Neural progenitor cell (in vitro differentiated cells): ENCODE results near the gene SLC12A7. TPM values are rescaled to one million over a fixed set of nuclear protein-coding genes. Genes with fewer than 3 reads are reported as not detected.

Source experiments
- DNase-seq: peaks from one replicate; pipeline ENCODE4 v3.0.0-alpha.2; 2016; ENCODE audit warnings: low spot score
- H2AFZ ChIP-seq: fragments of 200-600 bp; sonication (generic); replicated peaks from 2 replicates; pipeline ENCODE4 v1.6.1; 2016; ENCODE audit warnings: antibody characterized with exemption
- H3F3A ChIP-seq: fragments of 200-600 bp; sonication (generic); 2 replicates; pipeline ENCODE4 v1.6.1; 2016; ENCODE audit warnings: antibody characterized with exemption, low read depth
- H3K27ac ChIP-seq: fragments of 200-600 bp; sonication (generic); 2 replicates; pipeline ENCODE4 v1.5.1; 2016; ENCODE audit warnings: mild to moderate bottlenecking
- H3K27me3 ChIP-seq: fragments of 200-600 bp; sonication (generic); 2 replicates; pipeline ENCODE4 v1.6.1; 2016; ENCODE audit warnings: mild to moderate bottlenecking, moderate library complexity
- H3K36me3 ChIP-seq: fragments of 200-600 bp; sonication (generic); 2 replicates; pipeline ENCODE4 v1.5.1; 2016
- H3K4me1 ChIP-seq: fragments of 200-600 bp; sonication (generic); 2 replicates; pipeline ENCODE4 v1.6.1; 2016; ENCODE audit warnings: mixed run types
- H3K4me2 ChIP-seq: fragments of 200-600 bp; sonication (generic); 2 replicates; pipeline ENCODE4 v1.6.1; 2016
- H3K4me3 ChIP-seq: fragments of 200-600 bp; sonication (generic); 2 replicates; pipeline ENCODE4 v1.5.1; 2016
- H3K79me2 ChIP-seq: fragments of 200-600 bp; sonication (generic); 2 replicates; pipeline ENCODE4 v1.6.1; 2016; ENCODE audit warnings: low read depth
- H3K9ac ChIP-seq: fragments of 200-600 bp; sonication (generic); 2 replicates; pipeline ENCODE4 v1.6.1; 2016
- H3K9me3 ChIP-seq: fragments of 200-600 bp; sonication (generic); 2 replicates; pipeline ENCODE4 v1.5.1; 2016; ENCODE audit warnings: low read depth
- H4K20me1 ChIP-seq: fragments of 200-600 bp; sonication (generic); 2 replicates; pipeline ENCODE4 v1.6.1; 2016; ENCODE audit warnings: low read depth
- H3K27ac Mint-ChIP-seq: 3 replicates; pipeline ENCODE4 v1.8.0; 2021; ENCODE audit warnings: mixed read lengths
- H3K27me3 Mint-ChIP-seq: 2 replicates; pipeline ENCODE4 v1.8.0; 2022; ENCODE audit warnings: low read depth, mild to moderate bottlenecking, inconsistent platforms, moderate library complexity, mixed read lengths; ENCODE audit not compliant: insufficient read depth
- H3K36me3 Mint-ChIP-seq: 3 replicates; pipeline ENCODE4 v1.8.0; 2021; ENCODE audit warnings: mixed read lengths
- H3K4me1 Mint-ChIP-seq: 3 replicates; pipeline ENCODE4 v1.8.0; 2021; ENCODE audit warnings: mixed read lengths
- H3K4me3 Mint-ChIP-seq: 3 replicates; pipeline ENCODE4 v1.8.0; 2021; ENCODE audit warnings: mild to moderate bottlenecking, moderate library complexity, mixed read lengths
- H3K9me3 Mint-ChIP-seq: 3 replicates; pipeline ENCODE4 v1.8.0; 2020; ENCODE audit warnings: mixed read lengths
- CTCF ChIP-seq: fragments of 200-600 bp; sonication (generic); IDR thresholded peaks from 2 replicates; pipeline ENCODE4 v1.5.1; 2017; ENCODE audit warnings: antibody characterized with exemption, mild to moderate bottlenecking
- EZH2 ChIP-seq: fragments of 200-600 bp; sonication (generic); IDR thresholded peaks from 2 replicates; pipeline ENCODE4 v1.6.1; 2017; ENCODE audit warnings: antibody characterized with exemption, mild to moderate bottlenecking, moderate library complexity
- EZH2phosphoT487 ChIP-seq: fragments of 200-600 bp; sonication (generic); IDR thresholded peaks from 2 replicates; pipeline ENCODE4 v1.6.1; 2017; ENCODE audit warnings: antibody characterized with exemption
- total RNA-seq: library from RNA; depleted of rRNA; stranded (reverse); fragments of >200 nt; gene quantifications from 2 replicates; pipeline ENCODE4 v1.2.3, GENCODE V29; 2015; ENCODE audit warnings: low replicate concordance

The SLC12A7 gene
- total RNA-seq, 1 donor from 2014 or later = 7.5 TPM

DNA sequence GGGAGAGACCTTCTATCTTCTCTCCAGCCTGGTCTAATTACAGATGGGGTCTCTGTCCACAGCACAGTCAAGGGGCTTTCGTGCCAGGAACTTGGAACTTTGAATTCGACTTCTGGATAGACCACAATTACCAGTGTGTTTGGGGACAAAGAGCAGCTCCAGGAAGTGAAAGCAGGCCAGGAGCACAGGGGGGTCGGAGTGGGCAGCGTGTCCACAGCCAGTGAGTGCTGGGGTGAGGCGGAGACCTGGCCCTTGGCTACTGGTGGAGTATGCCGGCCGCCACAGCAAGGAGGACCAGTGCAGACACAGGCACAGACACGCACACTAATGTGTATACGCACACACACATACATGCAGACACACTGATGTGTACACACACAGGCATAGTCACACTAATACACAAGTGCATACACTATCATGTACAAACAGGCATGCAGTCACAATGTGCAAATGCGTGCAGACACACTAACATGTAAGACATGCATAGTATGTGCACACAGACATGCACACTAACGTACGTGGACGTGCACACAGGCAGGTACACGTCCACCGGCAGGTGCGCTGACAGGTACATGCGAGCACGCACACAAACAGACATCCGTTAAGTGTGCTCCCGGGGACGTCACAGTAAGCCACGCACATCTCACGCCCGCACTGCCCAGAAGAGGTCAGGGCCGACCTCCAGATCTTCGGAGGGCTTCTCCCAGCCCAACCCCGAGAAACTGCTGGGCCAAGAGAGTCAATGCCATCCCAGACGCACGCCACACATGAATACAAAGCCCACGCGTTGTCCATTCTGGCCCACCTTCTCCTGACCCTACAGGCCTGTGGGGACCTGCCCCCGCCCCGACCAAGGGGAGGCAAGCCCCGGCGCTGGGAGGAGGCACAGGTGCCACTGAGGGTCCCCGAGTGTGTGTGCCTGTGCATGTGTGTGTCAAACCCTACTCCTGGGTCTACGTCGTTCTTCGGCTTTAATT lies 56.8 kb downstream of the SLC12A7 start:
- Histone ChIP-seq H3K4me2 (no peak overlapping the region), H3K4me3 (no peak overlapping the region), H3K4me1 (no peaks in the 10 kb centered on the region), H3K36me3 (no peaks in the 10 kb centered on the region), H2AFZ (no peak overlapping the region), H3K79me2 (no peaks in the 10 kb centered on the region), H3K27ac (no peak overlapping the region), H3K27me3 (no peaks in the 10 kb centered on the region), H3F3A (no peaks in the 10 kb centered on the region), H3K9me3 (no peaks in the 10 kb centered on the region), H4K20me1 (no peaks in the 10 kb centered on the region), H3K9ac (no peak overlapping the region)
- Mint-ChIP-seq H3K27me3 (peaks cover 2% of the 10 kb centered on the region), H3K9me3 (no peaks in the 10 kb centered on the region), H3K36me3 (peaks cover 8% of the 10 kb centered on the region), H3K27ac (peak overlapping the region; percentile 25), H3K4me1 (peaks cover 9% of the 10 kb centered on the region), H3K4me3 (peak overlapping the region; percentile 30)
- no peak for TF ChIP-seq EZH2
- no peak for TF ChIP-seq EZH2phosphoT487
- no peak for TF ChIP-seq CTCF
- DNase-seq = no peak

DNA sequence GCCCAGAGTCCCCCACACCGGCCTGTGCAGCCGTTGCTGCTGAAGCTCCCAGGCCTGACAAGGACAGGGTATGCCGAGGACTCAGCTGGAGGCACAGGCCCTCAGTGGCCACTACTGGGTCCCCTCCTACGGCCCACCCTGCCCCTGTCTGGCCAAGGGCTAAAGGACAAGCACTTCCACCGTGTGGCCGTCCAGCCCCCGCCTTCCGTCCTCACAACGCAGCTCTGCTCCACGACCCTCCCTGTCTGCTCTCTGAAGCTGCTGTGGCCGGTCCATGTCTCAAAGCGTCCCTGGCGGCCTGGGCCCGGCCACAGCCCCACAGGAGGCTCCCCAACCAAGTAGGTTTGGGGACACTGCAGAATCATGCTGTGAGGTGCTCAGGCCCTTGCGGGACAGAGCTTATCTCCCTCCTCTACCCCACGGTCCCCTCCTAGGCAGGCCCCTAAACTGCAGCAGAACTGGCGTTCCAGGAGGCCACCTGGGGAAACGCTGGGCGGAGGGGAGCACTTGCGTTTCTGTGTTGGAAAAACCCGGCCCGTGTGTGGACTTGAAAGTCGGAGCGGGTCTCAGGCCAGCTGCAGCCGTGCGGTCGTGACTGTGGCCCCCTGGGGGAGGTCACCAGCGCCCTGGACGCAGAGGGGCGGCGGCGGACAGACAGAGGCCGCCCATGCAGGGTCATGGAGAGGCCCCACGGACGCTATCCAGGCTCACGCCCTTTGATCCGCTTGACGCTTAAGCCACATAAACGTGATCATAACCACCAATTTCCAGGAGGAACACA lies 57.7 kb downstream of the SLC12A7 start:
- no peaks in the 10 kb centered on the region for H3F3A ChIP-seq
- H3K27ac ChIP-seq = no peak overlapping the region
- no peaks in the 10 kb centered on the region for H3K4me1 ChIP-seq
- no peaks in the 10 kb centered on the region for H4K20me1 ChIP-seq
- no peaks in the 10 kb centered on the region for H3K9me3 ChIP-seq
- no peaks in the 10 kb centered on the region for H3K9me3 Mint-ChIP-seq
- no peak overlapping the region for H2AFZ ChIP-seq
- H3K79me2 ChIP-seq = no peaks in the 10 kb centered on the region
- no peaks in the 10 kb centered on the region for H3K27me3 ChIP-seq
- H3K36me3 Mint-ChIP-seq = peaks cover 8% of the 10 kb centered on the region
- H3K4me1 Mint-ChIP-seq = peaks cover 7% of the 10 kb centered on the region
- no peak overlapping the region for H3K9ac ChIP-seq
- TF ChIP-seq CTCF (no peak), EZH2phosphoT487 (no peak), EZH2 (no peak)
- H3K27ac Mint-ChIP-seq = peak overlapping the region; percentile 25
- H3K36me3 ChIP-seq = no peaks in the 10 kb centered on the region
- no peak overlapping the region for H3K4me3 ChIP-seq
- no peak overlapping the region for H3K4me3 Mint-ChIP-seq
- no peak for DNase-seq
- H3K27me3 Mint-ChIP-seq = peaks cover 2% of the 10 kb centered on the region
- H3K4me2 ChIP-seq = no peak overlapping the region

DNA sequence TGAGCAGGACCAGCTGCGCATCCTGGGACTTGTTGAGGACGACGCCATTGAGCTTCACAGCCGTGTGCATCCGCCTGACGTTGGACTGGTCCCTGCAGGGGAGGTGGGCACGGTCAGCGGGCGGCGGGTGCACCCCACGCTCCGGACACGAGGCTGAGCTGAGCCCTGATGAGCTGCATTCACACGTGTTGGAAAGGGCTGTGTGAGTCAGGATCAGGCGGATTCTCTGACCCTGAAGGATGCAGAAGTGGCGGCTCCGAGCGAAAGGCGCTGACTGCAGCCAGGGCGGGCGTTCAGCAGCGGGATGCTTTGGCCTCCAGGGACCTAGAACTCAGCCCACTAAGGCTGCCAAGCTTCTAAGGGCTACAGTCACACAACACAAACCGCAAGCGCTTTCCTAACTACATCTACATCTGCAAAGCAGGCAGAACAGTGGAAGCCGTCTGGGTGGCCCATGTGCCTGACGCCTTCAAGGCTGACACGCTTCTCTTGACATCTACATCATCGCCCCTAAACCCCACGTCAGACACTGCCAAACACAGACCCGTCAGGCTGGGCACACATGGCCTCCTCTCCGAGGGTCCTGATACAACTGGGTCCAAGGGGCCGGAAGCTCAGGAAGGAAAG lies 58.4 kb downstream of the SLC12A7 start:
- H3K9ac ChIP-seq = no peak overlapping the region
- H2AFZ ChIP-seq = no peak overlapping the region
- H3K9me3 Mint-ChIP-seq = no peaks in the 10 kb centered on the region

More for the DNA sequence above, 58.4 kb downstream of the SLC12A7 start:
- no peaks in the 10 kb centered on the region for H4K20me1 ChIP-seq
- H3K9me3 ChIP-seq = no peaks in the 10 kb centered on the region
- DNase-seq = no peak
- H3K36me3 Mint-ChIP-seq = peaks cover 8% of the 10 kb centered on the region
- H3K4me3 Mint-ChIP-seq = no peak overlapping the region
- H3K4me2 ChIP-seq = no peak overlapping the region
- peaks cover 2% of the 10 kb centered on the region for H3K27me3 Mint-ChIP-seq
- no peaks in the 10 kb centered on the region for H3K79me2 ChIP-seq
- peaks cover 7% of the 10 kb centered on the region for H3K4me1 Mint-ChIP-seq
- H3K27ac ChIP-seq = no peak overlapping the region
- TF ChIP-seq EZH2phosphoT487 = no peak
- no peak for TF ChIP-seq CTCF
- TF ChIP-seq EZH2 = no peak
- H3K4me3 ChIP-seq = no peak overlapping the region
- no peaks in the 10 kb centered on the region for H3K27me3 ChIP-seq
- no peaks in the 10 kb centered on the region for H3K36me3 ChIP-seq
- no peak overlapping the region for H3K27ac Mint-ChIP-seq
- H3F3A ChIP-seq = no peaks in the 10 kb centered on the region
- no peaks in the 10 kb centered on the region for H3K4me1 ChIP-seq
